NCI-H1417 (cell line): ENCODE data around the gene GNAO1.

Experiments
- DNase-seq, 3 experiments: peaks; one replicate each; lab custom pipeline; 2025; lab: John Stamatoyannopoulos, UW

GNAO1 gene

DNA sequence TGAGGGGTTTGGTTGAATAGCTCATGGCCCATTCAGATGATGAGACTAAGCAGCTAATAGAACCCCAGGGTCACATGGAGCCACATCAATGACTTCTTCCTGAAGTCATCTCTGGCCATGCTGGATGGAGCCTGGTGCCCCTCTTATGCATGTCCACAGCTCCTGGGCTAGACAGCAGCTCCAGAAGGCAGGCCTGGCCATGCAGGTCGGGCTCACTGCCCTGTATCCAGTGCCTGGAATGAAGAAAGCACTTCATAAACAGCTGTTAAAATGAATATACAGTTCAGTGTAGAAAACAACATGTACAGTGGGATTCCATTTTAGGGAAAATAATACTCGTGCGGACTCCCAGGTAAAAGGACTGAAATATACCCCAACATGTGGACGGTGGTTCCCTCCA is 73.9 kb downstream of the GNAO1 start:
- DNase-seq, result no peak

DNA sequence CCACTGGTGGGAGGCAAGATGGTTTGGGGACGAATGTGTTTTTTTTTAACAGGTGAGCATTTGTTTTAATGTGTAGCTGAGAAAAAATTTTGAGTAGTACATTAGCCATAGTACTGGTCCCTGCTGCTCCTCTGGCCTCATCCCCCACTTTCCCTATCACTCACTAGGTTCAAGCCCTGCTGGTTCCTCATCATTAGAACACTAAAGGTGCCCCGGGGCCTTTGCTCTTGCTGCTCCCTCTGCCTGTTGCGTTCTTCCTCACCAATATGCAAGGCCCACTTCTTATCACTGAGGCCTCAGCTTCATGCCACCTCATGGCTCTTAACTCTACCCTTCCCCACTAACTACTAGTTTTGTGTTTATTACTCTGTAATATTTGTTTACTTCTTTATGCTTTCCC is 74.5 kb downstream of the GNAO1 start:
- DNase-seq, result no peak

DNA sequence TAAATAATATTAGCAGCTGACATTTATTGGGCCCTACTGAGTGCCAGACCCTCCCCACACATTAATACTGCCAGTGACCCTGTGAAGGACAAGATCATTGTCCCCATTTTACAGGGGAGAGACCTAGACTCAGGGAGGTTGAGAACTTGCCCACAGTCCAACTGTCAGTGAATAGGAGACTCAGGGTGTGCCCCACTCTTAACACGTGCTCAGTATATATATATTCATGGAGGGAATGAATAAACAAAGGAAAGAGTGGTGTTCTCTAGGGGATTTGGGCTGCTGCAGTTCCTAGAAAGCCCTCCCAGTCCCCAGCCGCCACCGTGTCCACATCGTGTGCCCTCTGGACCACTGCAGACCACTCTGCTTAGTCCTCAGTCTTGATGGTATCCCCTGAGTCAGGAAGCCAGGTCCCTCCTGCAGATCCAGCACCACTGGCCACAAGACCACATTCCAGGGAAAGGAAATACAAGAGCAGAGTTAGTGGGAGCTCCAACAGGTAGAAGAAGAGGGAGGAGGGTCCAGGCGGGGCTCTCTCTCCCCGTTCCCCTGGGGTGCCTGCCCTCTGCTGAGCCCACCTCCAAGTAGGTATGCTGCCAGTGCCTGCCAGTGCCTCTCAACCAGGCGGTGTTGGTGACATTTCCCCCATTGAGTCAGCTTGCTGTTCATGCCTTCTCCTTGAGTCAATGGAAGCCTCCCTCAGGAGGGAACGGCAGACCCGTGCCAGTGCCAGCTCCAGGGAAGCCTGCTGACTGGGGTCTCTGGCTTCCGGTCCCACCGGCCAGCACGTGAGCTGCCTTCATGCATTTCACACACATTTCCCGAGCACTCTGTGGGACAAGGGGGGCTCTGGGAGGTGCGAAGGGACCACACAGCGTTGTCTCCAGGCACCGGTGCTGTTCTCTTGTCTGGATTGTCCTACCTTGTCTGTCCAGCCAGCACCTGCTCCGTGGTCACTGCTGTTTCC is 75.6 kb downstream of the GNAO1 start:
- DNase-seq, result no peak

DNA sequence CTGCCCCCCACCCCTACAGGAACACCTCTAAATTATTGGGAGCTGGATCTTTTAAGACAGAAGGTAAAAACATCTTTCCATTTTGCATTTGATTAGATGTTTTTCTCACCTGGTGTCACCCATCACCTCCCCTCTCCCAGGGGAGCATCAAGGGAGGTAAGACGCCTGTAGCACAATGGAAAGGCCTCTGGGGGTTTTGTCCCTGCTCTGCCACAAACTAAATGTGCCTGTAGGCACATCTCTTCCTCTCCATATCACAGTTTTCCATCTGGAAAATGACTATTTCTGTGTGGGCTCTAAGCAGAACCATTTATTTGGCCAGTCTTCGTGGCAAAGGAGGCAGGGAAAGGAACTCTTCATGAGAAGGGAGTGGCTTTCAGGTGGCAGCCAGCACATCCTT is 76.6 kb downstream of the GNAO1 start:
- DNase-seq, result no peak

DNA sequence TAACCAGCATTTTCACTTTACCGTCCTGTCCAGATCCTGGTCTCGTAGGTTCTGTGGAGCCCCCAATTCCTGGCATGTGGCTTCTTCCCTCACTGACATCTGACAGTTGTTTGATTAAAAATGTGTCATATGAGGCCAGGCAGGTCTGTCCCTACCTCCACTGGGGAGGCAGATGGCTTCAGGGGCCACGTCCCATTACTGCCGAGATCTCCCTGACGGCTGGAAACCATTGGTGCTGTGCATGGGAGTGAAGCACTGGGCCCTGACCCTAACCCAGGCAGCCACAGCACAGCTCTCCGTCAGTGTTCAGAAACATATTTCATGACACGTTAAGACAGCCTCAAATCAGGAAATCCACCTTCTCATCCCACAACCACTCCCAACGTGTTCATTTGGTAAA is 77.5 kb downstream of the GNAO1 start:
- no peak for DNase-seq

DNA sequence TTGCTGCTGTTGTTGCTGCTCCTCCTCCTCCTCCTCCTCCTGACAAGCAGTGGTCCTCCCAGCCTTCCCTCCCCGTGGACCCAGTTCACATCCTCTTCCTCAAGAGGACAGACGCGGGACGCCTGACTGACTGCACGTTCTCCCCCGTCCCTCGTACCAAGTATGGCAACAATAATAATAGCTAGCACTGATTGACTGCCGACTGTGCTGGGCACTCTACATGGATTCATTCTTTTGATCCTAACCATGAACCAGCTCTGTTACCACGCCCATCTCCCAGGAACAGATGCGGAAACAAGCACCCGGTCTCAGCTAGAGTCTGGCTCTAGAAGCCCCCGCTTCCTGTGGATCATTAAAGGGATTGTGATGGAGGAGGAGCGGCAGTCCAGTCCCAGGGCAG is 78.0 kb downstream of the GNAO1 start:
- no peak for DNase-seq

DNA sequence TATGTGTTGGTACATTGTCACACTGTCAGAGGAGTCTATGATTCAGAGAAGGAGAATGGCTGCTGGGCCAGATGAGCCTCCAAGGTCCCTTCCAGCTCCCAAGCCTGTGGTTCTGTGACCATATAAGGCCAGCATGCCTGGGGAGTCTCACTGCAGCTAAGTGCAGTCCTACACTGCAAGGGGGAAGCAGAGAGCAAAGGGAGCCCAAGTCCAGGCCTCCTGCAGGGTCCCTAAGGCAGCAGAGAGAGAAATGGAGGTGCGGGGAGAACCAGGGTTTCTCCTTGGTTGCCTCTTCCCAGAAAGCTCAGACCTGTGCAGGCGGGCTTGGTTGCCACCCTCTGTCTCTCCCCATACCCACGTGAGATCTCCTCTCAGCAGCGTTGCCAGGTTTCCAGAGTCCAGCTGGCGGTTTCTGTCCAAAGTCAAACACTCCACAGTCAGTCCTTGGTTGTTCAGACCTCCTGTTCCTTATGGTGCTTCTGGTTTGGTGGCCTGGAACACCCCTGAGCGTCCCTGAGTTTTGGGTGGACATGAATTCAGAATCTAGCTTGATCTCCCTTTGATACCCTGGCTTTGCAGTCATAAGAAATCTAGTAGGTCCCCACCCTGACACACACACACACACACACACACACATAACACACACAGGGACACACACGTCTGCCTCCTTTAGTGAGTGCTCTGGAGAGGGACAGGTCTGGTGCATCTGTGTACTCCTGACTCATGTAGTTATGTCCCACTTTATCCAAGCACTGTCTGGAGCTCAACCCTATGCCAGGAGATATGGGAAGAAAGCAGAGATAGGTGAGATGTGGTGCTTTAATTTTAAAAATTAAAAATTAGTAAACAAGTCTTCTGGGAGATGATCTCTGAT is 78.8 kb downstream of the GNAO1 start:
- peak in 1 of 3 experiments; percentile 21 for DNase-seq

DNA sequence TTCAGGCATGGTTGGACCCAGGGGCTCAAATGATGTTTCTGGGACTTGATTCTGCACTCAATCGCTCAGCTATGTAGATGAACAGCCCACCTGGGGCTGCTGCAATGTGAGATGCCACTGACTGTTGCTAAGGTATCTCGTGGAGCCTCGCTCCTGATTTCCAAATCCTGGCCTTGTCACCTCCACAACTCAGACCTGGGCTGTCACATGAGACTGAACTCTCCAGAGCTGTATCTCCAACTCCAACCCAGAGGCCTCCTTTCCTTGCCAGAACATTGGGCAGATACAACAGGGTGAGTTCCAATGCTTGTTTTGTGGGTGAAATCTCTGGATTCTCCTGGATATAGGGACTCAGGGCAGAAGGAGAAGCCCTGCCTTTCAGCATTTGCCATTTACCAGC is 79.5 kb downstream of the GNAO1 start:
- DNase-seq, result no peak

DNA sequence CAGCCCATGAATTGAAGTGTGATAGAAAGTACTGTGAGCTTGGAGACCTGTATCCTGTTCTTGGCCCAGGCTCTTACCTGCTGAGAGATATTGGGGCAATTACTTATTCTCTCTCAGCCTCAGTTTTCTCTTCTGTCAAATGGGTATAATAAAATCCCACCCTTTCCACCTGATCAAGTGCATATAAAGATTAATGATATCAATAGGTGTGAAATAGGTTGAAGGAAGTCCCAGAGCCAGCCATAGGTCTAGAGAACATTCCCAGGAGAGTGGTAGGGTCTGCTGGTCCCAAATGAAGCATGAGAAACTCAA is 81.2 kb downstream of the GNAO1 start:
- DNase-seq, result no peak

DNA sequence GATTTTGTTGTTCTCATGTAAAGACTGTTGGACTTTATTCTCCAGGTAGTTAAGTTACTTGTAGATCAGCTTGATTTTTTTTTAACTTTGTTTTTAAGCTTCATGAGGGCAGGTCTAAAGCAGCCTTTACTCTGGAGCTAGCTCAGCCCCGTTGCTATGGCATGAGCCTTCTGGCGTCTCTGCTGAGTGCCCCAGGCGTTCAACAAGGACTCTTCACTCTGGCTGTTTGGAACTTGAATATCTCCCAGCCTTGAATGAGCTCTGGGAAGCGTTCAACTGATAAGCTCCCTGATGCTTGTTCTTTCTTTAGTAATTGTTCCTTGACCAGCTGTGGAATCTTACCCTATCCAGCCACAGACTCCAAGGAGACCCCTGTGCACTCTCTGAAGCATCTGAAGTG is 82.3 kb downstream of the GNAO1 start:
- DNase-seq, result no peak

DNA sequence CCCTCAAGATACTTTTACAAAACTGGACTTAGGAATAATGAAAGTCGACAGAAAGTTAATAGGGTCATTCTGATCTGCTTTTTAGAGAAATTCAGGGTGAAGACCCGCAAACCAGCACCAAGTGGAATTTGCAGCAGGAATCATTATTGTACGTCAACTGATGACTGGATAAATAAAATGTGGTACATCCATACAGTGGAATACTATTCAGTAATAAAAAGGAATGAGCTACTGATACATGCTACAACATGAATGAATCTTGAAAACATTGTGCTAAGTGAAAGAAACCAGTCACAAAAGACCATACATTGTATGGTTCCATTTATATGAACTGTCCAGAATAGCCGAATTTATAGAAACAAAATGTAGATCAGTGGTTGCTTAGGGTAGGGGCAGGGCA is 83.1 kb downstream of the GNAO1 start:
- no peak for DNase-seq

DNA sequence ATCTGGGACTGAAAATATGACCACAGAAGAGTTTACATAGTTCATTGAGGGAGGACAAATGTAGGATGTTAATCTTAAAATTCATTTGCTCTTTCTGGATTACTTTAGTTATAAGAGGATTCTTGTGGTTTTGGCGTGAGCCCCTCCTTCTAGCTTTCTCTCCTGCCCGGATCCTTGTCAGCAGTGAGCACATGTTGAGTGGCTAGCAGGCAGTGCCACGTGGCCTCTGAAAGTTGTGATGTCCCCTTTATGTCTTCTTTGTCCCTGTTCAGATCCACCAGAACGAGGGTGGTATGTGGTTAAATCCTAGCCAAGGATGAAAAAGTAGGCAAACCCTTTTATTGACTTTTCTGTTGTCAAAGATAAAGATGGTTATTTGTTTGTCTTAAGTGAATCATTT is 83.8 kb downstream of the GNAO1 start:
- DNase-seq, result no peak

DNA sequence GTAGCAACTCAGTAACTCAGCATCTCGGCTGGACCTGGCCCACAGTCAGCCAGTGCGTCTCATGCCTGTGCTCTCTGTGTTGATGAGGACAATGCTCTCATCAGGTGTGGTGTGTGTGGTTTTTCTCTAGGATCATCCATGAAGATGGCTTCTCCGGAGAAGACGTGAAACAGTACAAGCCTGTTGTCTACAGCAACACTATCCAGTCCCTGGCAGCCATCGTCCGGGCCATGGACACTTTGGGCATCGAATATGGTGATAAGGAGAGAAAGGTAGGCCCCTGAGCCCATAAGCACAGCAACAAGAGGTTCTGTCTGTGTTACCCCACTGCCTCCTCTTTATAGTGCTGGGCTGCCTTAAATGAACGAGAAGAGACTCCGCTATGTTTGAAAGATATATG is 84.5 kb downstream of the GNAO1 start:
- no peak for DNase-seq

DNA sequence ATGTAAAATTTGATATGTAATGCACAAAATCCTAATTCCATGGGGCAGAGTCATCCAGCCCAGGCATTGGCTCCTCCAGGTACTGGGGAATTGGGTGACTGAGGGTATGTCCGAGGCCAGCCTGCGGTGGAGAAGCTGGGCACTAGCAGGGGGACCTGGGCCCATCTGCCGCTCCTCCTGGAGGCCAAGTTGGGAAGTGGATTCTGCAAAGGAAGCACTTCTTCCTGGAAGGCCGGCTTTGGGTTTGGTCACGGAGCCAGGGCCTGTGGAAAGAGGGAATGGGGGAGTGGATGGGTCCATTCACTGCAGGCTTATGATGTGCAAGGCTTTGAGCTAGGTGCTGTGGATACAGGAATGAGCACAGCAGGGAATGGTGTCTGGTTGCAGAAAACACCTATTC is 85.8 kb downstream of the GNAO1 start:
- DNase-seq, result peak in 1 of 3 experiments; percentile 2

DNA sequence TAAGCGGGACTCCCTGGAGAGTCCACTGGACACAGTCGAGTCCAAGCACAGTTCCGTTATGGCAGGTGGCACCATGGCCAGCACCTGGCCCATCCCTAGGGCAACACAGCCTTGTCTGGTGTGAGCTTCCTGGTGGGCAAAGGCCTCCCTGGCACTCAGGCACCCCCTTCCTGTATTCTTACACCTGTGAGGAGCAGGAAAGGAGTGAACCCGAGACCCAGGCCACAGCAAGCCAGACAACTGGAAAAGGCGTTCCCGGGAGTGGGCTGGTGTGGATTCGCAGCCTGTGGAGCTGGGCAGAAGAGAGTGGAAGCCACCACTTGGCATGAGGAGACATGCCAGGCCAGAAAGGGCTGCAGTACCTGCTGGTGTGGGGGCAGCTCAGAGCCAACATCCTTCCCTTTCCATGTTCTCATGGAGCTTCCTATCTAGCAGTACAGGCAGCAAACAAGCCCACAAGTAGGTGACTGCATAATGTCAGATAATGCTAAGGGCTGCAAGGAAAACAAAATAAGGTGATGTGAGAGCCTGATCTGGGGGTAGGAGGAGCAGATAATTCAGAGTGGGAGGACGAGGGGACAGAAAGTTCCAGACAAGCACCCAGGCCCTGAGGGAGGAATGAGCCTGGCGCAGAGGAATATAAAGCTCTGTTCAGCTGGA is 87.0 kb downstream of the GNAO1 start:
- DNase-seq, result no peak

DNA sequence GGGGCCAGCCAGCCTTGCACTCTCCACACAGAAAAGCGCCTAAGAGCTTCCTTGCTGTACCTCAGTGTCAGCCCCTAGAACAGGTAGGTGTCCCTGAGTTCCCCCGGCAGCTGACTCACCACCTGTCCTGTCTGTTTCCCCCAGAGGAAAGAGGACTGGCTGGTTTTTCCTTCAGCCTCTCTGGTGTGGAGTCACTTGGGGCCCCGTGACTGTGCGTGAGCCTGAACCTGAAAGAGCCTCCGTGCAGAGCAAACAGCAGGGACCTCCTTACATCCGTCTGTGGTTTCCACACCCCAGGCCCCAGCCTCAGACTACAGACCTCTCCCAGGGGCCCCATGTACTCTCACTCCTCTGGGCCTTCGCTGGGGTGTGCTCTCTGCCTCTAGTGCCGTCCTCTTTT is 87.8 kb downstream of the GNAO1 start:
- no peak for DNase-seq

DNA sequence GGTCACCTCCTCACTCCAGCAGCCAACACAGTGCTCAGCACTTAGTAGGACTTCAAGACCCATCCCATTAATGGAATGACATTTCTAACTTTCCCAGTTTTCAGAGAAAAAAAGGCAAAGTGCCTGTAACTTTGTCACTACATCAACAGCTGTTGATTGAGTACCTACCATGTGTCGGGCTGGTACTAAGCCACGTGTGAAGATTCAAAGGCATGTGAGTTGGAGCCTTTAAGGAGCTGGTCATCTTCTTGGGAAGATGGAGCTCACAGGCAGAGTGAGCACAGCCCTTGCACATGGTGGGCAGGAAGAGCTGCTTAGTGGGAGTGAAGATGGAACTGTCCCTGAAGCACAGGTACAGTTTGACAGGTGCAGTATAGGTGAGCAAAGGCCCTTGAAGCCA is 88.6 kb downstream of the GNAO1 start:
- DNase-seq, result no peak

DNA sequence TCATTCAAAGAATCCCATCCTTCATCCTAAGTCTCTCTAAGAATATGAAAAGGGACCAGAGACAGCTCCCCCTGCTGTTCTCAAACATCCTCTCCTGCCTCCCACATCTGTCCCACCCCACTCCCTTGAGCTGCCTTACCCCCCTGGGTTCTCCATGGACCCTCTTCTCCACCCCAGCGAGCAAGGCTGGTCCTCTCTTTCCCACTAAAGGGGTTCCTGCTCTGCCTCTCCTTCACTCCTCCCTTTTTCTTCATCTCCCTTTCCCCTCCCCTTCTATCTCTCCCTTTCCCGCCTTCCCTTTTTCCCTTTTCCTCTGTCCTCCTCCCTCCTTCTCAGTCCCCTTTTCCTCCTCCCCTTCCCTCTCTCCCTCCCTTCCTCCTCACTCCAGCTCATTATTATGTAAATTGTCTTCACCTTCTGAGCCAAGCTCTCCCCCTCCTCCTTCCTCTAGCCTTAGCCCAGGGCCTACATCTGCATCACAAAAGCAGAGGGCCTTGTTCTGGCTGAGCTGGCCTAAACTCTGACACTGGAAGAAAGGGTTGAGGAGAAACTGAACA is 90.0 kb downstream of the GNAO1 start:
- peak in 2 of 3 experiments; percentile 44 to 67 for DNase-seq

DNA sequence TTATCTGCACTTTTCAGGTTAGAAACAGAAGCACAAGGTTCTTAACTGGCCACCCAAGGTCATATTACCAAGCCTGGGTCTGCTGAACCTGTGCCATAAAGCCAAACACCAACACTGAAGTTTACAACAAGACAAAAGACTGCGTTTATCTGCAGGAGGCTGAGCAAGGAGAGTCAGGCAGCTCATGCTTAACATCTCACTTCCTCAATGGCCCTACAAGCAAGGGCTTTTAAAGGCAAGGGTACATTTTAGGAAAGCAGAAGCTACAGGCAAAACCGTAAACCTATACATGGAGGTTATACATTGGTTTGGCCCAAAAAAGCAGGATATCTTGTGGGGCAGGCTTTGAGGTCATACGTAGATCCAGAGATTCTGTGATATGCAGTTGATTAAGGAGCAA is 91.2 kb downstream of the GNAO1 start:
- no peak for DNase-seq

DNA sequence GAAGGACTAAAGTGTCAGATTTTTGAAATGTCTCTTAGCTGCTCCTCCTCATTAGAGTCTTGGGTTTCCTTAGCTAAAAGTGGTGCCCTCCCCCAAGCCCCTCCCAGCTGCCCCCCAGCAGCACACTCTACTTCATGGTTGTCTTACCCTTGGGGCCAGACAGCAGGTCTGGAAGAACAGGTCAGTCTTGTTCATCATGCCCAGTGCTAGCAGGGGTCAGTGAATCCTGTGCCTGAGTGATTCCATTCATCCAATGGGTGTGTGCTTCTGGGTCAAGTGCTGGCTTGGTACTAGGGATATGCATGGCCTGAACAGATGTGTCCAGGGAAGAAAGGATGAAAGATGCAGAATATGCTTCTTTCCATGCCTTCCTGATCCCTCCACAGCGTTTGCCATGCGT is 93.2 kb downstream of the GNAO1 start:
- no peak for DNase-seq

DNA sequence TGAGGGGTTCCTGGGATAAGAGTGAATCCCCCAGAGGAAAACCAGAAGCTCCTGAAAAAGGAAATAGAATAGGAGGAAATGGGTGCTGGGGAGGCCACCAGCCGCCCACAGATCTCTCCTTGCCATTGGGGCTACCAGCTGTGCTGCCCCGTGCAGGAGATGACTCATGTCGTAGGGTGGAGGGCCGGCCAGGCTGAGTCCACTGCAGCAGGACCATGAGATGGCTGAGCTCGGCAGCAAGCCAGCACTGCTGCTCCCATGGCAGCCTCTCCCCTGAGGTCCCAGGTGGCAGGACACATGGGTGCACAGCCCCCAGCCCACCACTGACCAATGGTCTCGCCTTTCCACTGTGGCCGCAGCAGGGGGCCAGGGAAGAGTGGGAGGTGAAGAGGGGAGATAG is 95.5 kb downstream of the GNAO1 start:
- no peak for DNase-seq

DNA sequence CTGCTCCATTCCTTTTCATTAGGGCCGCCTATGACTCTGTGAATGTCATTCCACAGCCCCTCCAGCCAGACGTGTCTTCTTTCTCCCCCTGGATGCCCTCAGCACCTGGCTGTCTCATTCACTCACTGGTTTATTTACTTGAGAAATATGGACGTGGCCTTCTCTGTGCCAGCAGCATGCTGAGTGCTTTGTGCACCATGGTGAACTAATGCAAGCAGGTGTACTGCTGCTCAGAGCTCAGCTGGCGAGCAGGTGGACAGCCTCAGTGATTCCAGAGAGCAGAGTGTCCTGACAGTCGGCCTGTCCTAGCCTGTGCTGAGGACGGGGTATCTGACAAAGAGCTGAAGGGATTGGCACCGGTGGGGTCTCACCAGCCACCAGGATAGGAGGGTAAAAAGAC is 96.7 kb downstream of the GNAO1 start:
- DNase-seq, result peak in 2 of 3 experiments; percentile 25 to 68
